ENCODE measurements around the gene CPSF4L. TPM values are rescaled to one million over a fixed set of nuclear protein-coding genes. Genes with fewer than 3 reads are reported as not detected.

The CPSF4L gene
- total RNA-seq, 1 donor from 2014 or later: not detected

- no peak for DNase-seq
Measured at GRCh38 chr17:73199751-73200317, 61.8 kb downstream of the CPSF4L start.

DNA sequence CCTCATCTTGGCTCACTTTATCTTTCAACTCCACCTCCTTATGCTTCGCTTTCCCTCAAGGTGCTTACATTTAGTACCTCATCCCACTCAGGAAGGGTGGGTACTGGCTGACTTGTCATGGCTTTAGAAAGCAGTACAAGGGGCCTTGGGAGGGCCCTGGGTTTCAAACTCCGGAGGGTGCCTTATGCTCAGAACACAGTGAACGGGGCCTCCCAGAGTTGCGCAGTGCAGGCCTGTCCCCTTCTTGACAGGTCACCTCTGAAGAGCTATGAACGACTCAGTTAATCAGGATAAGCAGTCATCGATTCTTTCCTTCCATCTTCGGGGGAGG lies 62.8 kb downstream of the CPSF4L start:
- DNase-seq: no peak

Other genes with a start within 250 kb of the CPSF4L start
- 11.1 and 17.4 TPM in 2 replicates for gene SLC39A11, start 169.2 kb downstream of the CPSF4L start, total RNA-seq
- gene SSTR2, start 96.9 kb downstream of the CPSF4L start, total RNA-seq: not detected in 2 replicates
- gene COG1, start 68.8 kb downstream of the CPSF4L start, total RNA-seq: 18.0 and 22.2 TPM in 2 replicates
- 13.8 and 16.3 TPM in 2 replicates for gene CDC42EP4, start 50.1 kb upstream of the CPSF4L start, total RNA-seq

All from dermis blood vessel endothelial cell (primary cell).